NK-92 treated with Interleukin-12 subunit alpha and Interleukin-12 subunit beta, amount 100 ng/mL, for 24 hours (cell line): ENCODE measurements around the gene GPR45.
"Not testable (repeated sequence)": the region's sequence is repeated elsewhere in the genome, so short reads cannot be mapped to it uniquely, and the experiment has no call there.

Source experiments
- DNase-seq: peaks from one replicate; lab custom pipeline; 2025; lab: John Stamatoyannopoulos, UW

The GPR45 gene, protein sequence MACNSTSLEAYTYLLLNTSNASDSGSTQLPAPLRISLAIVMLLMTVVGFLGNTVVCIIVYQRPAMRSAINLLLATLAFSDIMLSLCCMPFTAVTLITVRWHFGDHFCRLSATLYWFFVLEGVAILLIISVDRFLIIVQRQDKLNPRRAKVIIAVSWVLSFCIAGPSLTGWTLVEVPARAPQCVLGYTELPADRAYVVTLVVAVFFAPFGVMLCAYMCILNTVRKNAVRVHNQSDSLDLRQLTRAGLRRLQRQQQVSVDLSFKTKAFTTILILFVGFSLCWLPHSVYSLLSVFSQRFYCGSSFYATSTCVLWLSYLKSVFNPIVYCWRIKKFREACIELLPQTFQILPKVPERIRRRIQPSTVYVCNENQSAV

DNA sequence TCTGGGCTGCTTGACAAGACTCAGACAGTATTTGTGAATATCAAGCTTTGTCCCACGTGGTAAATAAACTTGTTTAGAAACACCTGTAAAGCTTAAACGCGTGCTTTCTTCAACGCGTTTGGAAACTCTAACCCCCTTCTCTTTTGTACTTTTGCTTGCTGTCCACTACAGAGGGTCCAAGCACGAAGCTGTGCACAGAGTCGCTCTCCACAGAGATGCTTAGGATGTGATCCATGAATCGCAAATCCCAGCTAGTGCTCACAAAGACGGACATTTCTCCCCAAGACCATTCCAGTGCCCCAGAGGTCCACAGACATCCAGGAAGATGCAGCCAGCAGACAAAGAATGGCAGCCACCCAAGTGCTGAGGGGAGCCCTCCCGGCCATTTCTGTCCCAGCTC is at the start of gene GPR45:
Gene GPR45 (plus strand): TSS at position 301 of the 400 bp plus-strand sequence. CDS start 116 bp downstream, outside the sequence.
- DNase-seq: no peak

DNA sequence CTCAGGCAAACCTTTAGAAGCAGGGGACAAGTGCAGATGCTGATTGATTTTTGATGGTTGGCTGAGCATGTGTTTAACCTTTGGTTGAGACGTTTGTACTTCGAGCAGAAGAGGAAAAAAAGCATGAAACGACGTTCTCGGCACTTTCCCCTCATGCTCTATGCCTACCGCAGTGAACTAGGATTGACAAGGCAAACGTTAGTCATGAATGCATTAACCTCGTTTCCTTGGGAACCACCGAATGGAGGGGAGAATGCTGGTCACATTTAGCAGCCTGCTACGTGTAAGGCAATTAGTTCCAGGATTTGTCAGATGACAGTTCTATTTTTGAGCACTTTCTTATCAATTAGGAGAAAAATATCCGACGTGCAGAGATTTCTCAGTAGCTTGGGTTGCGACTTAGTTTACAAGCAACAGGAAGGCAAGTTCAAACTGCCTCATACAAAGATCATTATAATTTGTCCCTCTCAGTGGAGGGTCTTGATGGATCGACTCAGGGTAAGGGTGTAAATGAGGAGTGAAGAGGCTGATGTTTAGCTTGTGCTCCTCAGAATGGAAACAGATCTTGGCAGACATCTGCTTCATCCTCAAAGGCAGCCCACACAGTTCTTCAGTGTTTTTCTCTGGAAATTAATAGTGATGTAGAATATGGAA is 47.4 kb upstream of the GPR45 start:
- DNase-seq: no peak

DNA sequence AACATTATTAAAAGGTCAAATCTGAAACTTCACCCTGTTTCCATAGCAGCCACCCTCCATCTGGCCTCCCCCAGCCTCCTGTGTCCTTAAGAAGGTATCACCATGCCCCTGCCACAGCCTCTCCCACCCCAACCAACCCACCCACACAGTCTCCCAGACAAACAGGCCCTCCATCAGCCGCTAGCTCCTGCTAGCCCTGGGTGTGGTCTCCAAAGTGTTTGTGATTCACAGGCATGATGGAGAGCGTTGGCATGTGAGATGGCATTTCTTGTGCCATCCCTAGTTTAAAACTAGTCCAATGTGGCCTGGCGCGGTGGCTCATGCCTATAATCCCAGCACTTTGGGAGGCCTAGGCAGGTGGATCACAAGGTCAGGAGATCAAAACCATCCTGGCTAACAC is 44.9 kb upstream of the GPR45 start:
- DNase-seq: no peak

DNA sequence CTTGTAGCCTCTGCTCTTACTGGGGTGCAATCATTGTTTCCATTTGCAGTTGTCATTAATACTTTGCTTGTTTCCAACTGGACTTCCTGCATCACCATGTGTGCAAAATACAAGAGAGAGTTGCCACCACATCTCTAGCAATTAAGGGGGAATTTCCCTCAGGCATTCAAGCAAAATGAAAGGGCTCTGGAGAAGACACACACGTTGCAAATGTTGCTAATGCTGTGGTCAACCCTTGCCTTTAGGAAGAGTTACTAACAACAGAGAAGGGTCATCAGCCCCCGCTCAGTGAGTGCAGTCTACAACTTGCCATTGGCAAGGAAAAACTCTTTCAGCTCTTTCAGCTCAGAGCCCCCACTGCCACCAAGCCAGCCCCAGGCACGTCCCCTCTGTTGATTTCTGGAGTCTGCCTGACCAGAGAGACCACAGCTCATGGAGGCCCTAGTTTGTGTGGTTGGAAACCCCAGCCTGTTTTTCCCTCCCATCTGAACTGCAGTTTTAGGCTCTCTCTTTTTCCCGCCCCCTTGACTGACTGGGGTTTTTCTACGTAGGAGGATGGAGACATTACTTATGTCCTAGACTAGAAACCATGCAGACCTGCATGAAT is 25.9 kb upstream of the GPR45 start:
- DNase-seq: no peak

DNA sequence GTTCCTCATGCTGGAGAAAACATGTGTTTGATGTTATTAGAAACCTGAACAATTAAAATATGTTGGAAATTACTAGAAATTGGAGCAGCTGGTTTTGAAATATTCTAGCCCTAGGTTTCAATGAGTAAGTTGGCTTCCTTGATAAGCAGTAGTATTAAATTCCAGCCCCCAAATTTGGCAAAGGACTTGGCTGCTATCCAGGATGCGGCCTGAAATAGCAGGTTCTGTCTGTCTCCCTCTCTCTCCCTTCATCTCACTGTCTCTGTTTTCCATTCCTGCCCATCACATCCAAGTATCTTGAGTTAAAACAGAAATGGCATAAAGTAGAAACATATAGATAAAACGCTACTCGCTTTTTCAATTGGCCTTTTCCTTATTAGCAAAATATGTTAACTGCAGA is 20.9 kb upstream of the GPR45 start:
- DNase-seq: no peak

DNA sequence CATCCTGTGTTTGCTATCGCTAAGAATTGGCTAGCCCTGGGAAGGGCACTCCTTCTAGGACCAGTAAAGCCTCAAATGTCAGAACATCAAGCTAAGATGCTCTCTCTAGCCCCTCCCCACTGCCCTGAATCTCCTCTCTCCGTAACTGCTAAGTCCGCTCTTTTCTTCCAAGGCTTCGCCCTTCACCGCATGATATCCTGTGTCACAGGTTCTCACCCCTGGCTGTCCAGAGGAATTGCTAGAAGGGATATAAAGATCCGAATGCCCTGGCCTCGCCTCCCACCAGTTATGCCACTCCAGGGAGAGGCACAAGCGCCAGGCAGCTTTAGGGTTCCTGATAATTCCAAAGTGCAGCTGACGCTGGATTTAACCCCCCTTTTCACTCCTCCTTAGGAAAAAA is 17.1 kb upstream of the GPR45 start:
- no peak for DNase-seq

DNA sequence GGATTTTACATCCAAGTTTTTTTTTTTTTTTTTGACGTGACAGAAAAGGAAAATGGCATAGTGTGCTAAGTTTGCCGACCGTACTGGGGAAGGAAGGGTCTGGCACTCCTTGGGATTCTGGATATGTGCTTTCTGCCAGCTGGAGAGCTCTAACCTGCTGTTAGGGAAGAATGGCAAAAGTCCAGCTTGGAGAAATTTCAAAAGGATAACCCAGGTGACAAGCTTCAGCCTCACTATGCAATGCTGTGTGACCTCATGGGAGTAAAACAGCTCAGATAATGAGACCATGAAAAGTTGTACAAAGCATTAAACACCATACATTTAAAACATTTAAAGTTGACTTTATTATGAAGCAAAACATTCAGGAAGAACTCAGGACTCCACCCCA is 10.3 kb upstream of the GPR45 start:
- DNase-seq: no peak

DNA sequence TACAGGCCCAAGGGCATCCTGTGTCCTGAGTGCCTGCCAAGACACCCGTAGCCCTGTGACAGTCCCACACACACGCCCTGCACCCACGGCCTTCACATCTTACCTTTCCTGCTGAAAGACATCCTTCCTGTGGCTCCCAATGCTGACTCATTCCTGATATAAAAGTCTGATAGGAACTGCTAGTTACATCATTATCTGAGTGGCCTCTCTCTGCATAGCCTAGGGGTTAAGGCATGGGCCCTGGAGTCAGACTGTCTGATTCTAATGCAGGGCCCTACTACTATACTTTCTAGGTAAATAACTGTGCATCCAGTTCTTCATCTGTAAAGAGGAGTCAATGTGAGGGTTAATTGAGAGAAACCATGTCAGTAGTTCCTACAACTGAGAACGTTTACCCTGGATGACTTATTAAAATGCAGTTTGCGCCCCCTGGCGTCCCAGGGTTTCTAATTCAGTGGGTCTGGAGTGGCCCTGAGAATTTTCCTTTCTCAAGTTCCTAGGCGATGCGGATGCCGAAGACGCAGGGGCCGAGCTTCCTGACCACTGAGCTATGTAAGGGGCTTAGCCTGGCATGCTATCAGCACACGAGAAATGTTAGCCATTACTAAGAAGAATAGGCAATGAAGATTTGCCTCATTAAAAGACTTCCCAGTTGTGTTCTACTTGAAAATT is 6.0 kb upstream of the GPR45 start:
- DNase-seq: peak; percentile 19

DNA sequence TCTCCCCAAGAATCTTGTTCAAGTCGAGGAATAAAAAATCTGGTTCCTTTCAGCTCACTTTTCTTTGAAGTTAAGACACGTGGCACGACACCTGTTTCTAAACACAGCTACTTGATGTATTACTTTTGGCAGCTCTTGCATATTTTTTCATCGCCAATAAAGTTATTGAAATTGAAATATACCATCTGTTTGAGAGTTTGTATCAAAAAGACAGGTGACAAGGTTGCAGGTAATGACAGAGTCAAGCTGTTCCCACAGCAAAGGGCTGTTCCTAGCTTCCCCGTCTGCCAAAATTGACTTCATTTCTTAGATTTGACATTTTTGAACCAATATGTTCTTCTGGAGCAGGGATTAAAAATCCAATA is 5.5 kb upstream of the GPR45 start:
- DNase-seq: no peak

DNA sequence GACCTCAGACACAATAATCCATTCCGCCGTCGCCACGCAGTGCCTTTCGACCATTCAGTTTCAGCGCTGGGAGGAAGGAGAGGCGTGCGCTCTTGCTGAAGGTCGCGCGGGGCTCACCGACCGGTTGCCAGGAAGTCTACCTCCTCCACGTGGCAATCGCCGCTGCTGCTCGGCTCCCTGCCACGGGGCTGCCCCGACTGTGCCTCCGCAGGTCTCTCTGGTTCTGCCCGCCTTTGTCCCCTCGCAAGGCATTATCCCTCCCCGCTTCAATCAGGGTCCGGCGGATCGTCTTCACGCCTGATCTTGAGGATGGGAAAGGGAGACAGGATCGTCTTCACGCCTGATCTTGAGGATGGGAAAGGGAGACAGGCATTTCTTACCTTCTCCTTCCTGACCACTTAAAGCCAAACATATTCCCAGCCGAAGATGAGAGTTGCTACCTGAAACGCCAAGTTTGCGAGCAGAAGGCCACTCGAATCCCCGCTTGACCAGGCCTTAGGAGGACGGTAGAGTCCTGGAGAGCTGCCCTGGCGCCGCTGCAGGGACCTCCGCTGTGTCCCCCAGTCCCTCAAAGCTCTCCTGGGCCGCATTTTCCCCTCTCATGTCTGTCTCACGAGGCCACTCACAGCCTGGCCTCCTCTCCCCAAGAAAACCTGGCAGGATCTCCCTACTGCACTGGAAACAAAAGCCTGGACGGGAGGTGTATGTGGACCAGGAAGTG is 4.3 kb upstream of the GPR45 start:
- DNase-seq: no peak

DNA sequence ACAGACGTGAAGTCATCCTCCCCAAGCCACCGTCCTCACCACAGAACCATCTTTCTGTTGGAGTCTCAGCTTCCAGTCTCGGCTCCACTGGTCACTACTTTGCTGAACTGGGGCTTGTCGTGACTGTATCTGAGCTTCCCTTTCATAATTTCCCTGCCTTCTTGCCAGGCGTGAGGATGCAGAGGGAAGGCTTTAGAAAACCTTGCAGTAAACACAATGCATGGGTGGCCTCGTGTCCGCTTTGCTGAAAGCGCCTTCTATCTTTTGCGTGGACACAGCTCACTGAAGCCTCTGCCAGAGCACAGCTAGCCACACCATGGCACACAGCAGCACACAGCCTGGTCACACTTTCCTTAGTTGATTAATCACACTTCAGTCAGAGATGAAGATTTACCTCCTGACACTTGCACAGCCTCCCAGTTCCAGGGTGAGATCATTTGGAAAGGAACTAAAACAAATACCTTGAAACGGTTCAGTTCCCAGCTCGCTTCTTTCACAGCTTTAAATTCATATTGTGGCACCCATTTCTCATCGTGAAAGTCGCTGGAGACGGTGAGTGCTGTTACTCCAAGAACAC is 2.8 kb upstream of the GPR45 start:
- no peak for DNase-seq

DNA sequence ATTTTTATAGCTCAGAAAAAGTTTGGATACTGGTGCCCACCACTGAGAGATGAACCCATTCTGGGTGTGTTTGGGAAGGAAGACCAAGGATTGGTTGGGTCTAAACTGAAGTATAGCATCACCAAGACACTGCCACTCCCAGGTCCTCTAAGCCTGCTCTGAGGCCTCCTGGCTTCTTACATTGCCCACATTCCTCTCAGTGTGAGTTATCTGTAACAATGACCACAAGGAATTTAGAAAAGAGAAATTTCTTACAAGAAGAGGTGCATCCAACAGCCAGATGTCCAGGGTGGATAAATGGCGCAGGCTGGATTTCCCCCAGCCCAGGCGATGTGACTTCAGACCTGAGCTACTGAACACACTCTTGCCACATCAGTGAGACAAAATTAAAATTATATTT is 1.6 kb upstream of the GPR45 start:
- DNase-seq: no peak

DNA sequence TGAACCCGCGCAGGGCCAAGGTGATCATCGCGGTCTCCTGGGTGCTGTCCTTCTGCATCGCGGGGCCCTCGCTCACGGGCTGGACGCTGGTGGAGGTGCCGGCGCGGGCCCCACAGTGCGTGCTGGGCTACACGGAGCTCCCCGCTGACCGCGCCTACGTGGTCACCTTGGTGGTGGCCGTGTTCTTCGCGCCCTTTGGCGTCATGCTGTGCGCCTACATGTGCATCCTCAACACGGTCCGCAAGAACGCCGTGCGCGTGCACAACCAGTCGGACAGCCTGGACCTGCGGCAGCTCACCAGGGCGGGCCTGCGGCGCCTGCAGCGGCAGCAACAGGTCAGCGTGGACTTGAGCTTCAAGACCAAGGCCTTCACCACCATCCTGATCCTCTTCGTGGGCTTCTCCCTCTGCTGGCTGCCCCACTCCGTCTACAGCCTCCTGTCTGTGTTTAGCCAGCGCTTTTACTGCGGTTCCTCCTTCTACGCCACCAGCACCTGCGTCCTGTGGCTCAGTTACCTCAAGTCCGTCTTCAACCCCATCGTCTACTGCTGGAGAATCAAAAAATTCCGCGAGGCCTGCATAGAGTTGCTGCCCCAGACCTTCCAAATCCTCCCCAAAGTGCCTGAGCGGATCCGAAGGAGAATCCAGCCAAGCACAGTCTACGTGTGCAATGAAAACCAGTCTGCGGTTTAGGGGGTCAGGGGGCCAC is 897 bp downstream of the GPR45 start:
- DNase-seq: no peak

DNA sequence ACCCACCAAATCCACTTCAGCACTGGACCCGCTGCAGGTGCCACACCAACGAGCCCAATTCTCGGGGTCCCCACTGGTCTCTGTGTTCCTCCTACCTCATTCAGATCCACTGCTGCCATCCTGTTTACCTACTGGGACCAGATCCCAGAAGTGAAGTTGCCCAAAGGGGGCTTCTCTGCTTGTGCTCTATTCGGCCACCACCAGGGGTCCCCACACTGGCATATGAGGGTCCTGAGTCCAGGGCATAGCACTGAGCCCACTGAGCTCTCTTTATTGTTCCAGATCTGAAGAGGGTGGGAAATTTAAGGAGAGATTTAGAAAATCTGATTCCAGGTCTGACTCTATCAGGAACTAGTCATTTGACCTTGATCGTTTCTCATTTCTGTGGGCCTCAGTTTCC is 2.4 kb downstream of the GPR45 start:
- DNase-seq: no peak

DNA sequence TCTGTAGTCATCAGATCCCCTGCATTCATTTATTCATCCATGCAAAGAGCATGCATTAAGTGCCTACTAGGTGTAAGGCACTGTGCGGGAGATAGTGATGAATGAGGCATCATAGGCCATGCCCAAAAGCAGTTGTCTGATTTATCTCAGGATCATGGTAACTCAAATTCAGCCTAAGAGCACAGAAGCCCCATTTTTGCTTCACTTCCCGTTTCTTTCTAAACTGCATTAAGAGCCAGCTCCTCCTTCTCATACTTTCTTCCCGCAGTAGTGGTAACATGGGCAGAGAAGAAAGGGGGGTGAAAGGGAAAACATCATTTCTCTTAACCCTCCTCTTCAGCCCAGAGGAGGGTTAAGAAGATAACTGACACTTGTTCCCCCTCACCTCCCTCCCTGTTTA is 2.9 kb downstream of the GPR45 start:
- no peak for DNase-seq

DNA sequence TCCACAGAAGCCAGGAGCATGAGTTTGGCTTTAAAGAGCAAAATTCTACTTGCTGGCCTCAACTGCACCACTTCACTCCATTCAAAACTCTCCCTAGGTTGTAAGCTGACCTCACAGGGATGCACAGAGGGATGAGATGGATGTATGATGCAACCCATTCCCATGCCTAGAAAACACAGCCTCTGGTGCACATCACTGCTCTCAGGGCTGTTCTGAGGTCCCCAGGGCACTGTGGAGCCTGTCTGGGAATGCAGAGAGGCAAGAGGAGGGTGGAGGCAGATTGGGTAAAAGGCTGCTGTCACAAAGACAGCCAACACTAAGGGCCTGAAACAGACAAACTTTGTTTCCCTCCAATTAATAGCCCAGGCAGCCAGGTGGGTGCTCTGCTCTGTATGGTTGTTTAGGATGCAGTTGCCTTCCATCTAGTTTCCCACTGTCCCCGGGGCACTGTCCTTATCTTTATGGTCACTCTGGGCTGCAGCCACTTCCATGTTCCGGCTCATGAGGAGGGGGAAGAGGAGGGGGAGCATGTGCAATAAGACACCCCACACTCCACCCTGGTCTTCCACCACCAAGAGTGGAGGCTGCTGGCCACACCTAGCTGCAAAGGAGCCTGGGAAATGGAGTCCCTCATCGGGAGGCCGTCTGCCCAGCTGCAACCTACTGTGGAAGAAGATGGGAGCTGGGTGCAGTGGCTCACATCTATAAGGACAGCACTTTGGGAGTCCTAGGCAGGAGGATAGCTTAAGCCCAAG is 7.0 kb downstream of the GPR45 start:
- no peak for DNase-seq

DNA sequence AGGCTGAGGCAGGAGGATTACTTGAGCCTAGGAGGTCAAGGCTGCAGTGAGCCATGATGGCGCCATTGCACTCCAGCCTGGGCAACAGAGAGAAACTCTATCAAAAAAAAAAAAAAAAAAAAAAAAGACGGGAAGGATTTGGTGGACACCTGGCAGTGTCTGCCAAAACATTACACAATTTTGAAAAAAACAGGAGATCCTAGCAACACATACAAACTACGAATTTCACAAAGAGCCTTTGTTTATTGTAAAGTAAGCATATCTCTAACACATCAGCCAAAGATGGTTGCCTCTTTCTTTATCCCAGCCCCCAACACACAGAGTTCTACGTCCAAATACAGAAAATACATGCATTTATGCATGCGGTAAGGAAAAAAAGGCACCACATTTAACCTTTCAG is 7.6 kb downstream of the GPR45 start:
- DNase-seq: no peak

DNA sequence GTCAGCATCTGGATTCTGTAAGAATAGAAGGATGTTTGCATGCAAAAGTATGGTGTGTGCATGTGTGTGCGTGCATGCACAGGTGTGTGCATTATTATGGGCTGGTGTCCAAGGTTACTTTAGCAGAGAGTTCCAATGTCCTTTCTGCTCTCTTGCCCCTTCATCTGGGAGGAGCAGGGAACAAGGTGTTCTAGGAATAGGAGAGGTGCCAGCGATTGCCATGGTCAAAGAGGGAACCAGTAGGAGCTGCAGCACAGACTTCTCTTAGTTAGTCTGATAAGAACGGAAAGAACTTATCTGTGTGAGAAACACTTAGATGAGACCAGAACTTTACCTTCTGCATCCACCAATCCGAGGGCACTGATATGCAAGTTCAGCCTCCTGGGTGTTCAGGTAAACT is 8.3 kb downstream of the GPR45 start:
- no peak for DNase-seq

DNA sequence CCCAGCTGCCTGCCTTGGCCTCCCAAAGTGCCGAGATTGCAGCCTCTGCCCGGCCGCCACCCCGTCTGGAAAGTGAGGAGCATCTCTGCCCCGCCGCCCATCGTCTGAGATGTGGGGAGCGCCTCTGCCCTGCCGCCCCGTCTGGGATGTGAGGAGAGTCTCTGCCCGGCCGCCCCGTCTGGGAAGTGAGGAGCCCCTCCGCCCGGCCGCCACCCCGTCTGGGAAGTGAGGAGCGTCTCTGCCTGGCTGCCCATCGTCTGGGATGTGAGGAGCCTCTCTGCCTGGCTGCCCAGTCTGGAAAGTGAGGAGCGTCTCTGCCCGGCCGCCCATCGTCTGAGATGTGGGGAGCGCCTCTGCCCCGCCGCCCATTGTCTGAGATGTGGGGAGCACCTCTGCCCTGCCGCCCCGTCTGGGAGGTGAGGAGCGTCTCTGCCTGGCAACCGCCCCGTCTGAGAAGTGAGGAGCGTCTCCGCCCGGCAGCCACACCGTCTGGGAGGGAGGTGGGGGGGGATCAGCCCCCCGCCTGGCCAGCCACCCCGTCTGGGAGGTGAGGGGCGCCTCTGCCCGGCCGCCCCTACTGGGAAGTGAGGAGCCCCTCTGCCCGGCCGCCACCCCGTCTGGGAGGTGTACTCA is 9.6 kb downstream of the GPR45 start:
- DNase-seq: not testable (repeated sequence)

DNA sequence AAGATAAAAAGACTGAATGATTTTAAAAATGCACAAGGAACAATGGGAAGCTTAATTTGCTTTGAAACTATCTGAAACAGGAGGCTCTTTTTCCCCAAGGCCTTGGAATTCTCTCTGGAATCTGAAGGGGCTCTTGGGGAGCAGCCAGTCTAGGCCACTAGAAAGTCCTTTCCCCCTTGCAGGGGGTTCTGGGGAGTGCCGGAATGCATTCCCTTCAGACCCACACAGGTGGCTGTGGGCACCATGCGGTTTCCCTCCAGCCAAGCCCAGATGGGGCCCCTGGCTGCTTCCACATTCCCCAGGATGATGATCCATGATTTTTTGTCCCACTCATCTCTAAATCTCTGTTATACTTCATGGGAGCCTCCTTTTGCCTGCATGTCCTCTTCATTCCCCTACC is 10.7 kb downstream of the GPR45 start:
- DNase-seq: no peak
